MCF 10A (cell line): ENCODE measurements around the gene ZFHX3. TPM values are rescaled to one million over a fixed set of nuclear protein-coding genes. Genes with fewer than 3 reads are reported as not detected.
A peak's percentile ranks its signal among the peaks of the same experiment; 100 is the strongest.

Source experiments
- BruUV-seq: library from RNA; stranded (reverse); fragments of 400-500 nt; replicated peaks from 2 replicates; lab custom pipeline; 2021; lab: Mats Ljungman, UMichigan
- CTCF ChIA-PET: fragments of 300-600 bp; sonication (Branson Sonifier 250); formaldehyde crosslinking; extraction: SDS; loops from one replicate; lab custom pipeline; 2021; ENCODE audit warnings: antibody characterized with exemption, inconsistent platforms; lab: Yijun Ruan, JAX
- POLR2A ChIA-PET: fragments of 300-600, 350-650 bp; sonication (Branson Sonifier 250); formaldehyde crosslinking; extraction: SDS; loops from one replicate; lab custom pipeline; 2020; ENCODE audit warnings: antibody characterized with exemption, inconsistent platforms; lab: Yijun Ruan, JAX
- DNase-seq: peaks from one replicate; pipeline ENCODE4 v3.0.0-alpha.2; 2018; ENCODE audit not compliant: unreplicated experiment
- H3K27ac Mint-ChIP-seq: one replicate; pipeline ENCODE4 v1.8.0; 2022; ENCODE audit warnings: mild to moderate bottlenecking, low read depth, mixed read lengths; ENCODE audit not compliant: unreplicated experiment
- H3K27me3 Mint-ChIP-seq: one replicate; pipeline ENCODE4 v1.8.0; 2022; ENCODE audit warnings: mixed read lengths; ENCODE audit not compliant: insufficient read depth, unreplicated experiment
- H3K36me3 Mint-ChIP-seq: one replicate; pipeline ENCODE4 v1.8.0; 2022; ENCODE audit warnings: mild to moderate bottlenecking, moderate library complexity, mixed read lengths; ENCODE audit not compliant: insufficient read depth, unreplicated experiment
- H3K4me1 Mint-ChIP-seq: one replicate; pipeline ENCODE4 v1.8.0; 2022; ENCODE audit warnings: mixed read lengths; ENCODE audit not compliant: insufficient read depth, unreplicated experiment
- H3K4me3 Mint-ChIP-seq: one replicate; pipeline ENCODE4 v1.8.0; 2022; ENCODE audit warnings: mild to moderate bottlenecking, moderate library complexity, mixed read lengths; ENCODE audit not compliant: unreplicated experiment
- H3K9me3 Mint-ChIP-seq: one replicate; pipeline ENCODE4 v1.8.0; 2022; ENCODE audit warnings: mixed read lengths; ENCODE audit not compliant: unreplicated experiment
- CTCF ChIP-seq: fragments of 200-600 bp; IDR thresholded peaks from one replicate; pipeline ENCODE4 v1.8.0; 2022; ENCODE audit warnings: antibody characterized with exemption, mild to moderate bottlenecking; ENCODE audit not compliant: unreplicated experiment
- intact Hi-C: fragments of 100-400 bp; cut with micrococcal nuclease; formaldehyde crosslinking; loops from 2 replicates; pipeline ENCODE4 v1.14.1; 2022
- total RNA-seq: library from RNA; stranded (reverse); gene quantifications from 2 replicates; pipeline ENCODE4 v1.2.3, GENCODE V29; 2022

The ZFHX3 gene
- total RNA-seq, 1 experiment from 2014 or later, result 27.4 TPM

DNA sequence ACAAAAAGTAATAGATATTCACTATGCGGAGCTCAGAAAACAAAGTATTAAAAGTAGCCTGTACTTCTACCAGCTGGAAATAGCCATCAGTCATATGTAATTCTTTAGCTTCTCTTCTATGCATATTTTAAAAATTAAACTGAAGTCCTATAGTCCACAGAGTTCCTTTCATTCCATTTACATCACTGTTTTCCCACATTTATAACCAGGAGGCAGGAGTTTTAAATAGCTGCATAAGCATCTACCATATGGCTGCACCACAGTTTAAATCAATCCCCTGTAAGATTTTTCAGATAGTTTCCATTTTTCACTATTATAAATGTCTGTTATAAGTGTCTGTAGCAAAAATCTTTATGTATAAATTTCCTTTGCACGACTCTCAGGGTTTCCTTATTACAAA, 45.1 kb downstream of the ZFHX3 start:
- Mint-ChIP-seq H3K4me3 (no peak overlapping the region), H3K4me1 (peaks cover 17% of the 10 kb centered on the region), H3K27ac (no peak overlapping the region), H3K36me3 (peaks cover 11% of the 10 kb centered on the region), H3K27me3 (no peaks in the 10 kb centered on the region), H3K9me3 (no peaks in the 10 kb centered on the region)
- ChIA-PET CTCF (interaction anchor here (0.5 to 1.5 kb wide), 5 partner anchors 15 to 500 kb away, joined by 3 to 7 read pairs (median 3); no protein-coding TSS in a partner anchor), POLR2A (interaction anchor here (0.9 to 1.3 kb wide), 2 partner anchors 16 to 41 kb away, joined by 3 to 6 read pairs; no protein-coding TSS in a partner anchor)
- no peak for DNase-seq
- no peak for TF ChIP-seq CTCF
- BruUV-seq, result no TSS peak
- intact Hi-C loops, result no loop called here

- intact Hi-C loops, result no loop called here
- peak overlapping the region; percentile 15 for H3K4me3 Mint-ChIP-seq
- no peak for TF ChIP-seq CTCF
- peaks cover 13% of the 10 kb centered on the region for H3K36me3 Mint-ChIP-seq
- peak overlapping the region; percentile 40 for H3K27ac Mint-ChIP-seq
- BruUV-seq, result no TSS peak
- ChIA-PET CTCF (interaction anchor here (0.7 to 0.8 kb wide), 2 partner anchors 10 to 149 kb away, joined by 3 read pairs; no protein-coding TSS in a partner anchor), POLR2A (interaction anchor here (1.3 to 2.7 kb wide), 2 partner anchors 11 to 14 kb away, joined by 3 to 12 read pairs; no protein-coding TSS in a partner anchor)
- H3K9me3 Mint-ChIP-seq, result no peaks in the 10 kb centered on the region
- no peaks in the 10 kb centered on the region for H3K27me3 Mint-ChIP-seq
- DNase-seq, result no peak
- peaks cover 33% of the 10 kb centered on the region for H3K4me1 Mint-ChIP-seq
Observed at GRCh38 chr16:73000907-73001521, 46.9 kb downstream of the ZFHX3 start.

GRCh38 chr16:73000020-73000906, 47.7 kb downstream of the ZFHX3 start:
- H3K9me3 Mint-ChIP-seq, result no peaks in the 10 kb centered on the region
- peaks cover 34% of the 10 kb centered on the region for H3K4me1 Mint-ChIP-seq
- H3K27me3 Mint-ChIP-seq, result no peaks in the 10 kb centered on the region
- peak; percentile 75 for DNase-seq
- peaks cover 9% of the 10 kb centered on the region for H3K36me3 Mint-ChIP-seq
- ChIA-PET POLR2A (interaction anchor here (1.3 to 2.7 kb wide), 3 partner anchors 10 to 15 kb away, joined by 3 to 12 read pairs (median 4); no protein-coding TSS in a partner anchor), CTCF (interaction anchor here (0.6 to 0.7 kb wide), 2 partner anchors 11 to 1394 kb away, joined by 3 to 5 read pairs; no protein-coding TSS in a partner anchor)
- BruUV-seq, result no TSS peak
- H3K4me3 Mint-ChIP-seq, result peak overlapping the region; percentile 15
- peak overlapping the region; percentile 40 for H3K27ac Mint-ChIP-seq
- intact Hi-C loops, result no loop called here
- TF ChIP-seq CTCF, result no peak
